Trophoblast cell (in vitro differentiated cells and primary cell): ENCODE results near the gene KCNH1.

ENCODE experiments used
- DNase-seq, 2 donors: peaks; one replicate each; pipeline ENCODE4 v3.0.0-alpha.2; 2016
- H2AFZ ChIP-seq: 2 replicates; pipeline ENCODE4 v1.6.1; 2013; ENCODE audit warnings: low read length, moderate library complexity, mild to moderate bottlenecking; ENCODE audit not compliant: insufficient read depth, poor library complexity
- H2AK5ac ChIP-seq: 2 replicates; pipeline ENCODE4 v1.6.1; 2013; ENCODE audit warnings: mild to moderate bottlenecking, low read length
- H2BK120ac ChIP-seq: 2 replicates; pipeline ENCODE4 v1.6.1; 2013; ENCODE audit warnings: low read length, mild to moderate bottlenecking, moderate library complexity; ENCODE audit not compliant: insufficient read depth, poor library complexity
- H2BK12ac ChIP-seq: 2 replicates; pipeline ENCODE4 v1.6.1; 2013; ENCODE audit warnings: mild to moderate bottlenecking, low read length, moderate library complexity
- H2BK5ac ChIP-seq: 2 replicates; pipeline ENCODE4 v1.6.1; 2013; ENCODE audit warnings: low read length, low read depth, moderate library complexity, mild to moderate bottlenecking; ENCODE audit not compliant: poor library complexity
- H3K14ac ChIP-seq: 2 replicates; pipeline ENCODE4 v1.6.1; 2013; ENCODE audit warnings: mild to moderate bottlenecking, low read length
- H3K18ac ChIP-seq: 2 replicates; pipeline ENCODE4 v1.6.1; 2013; ENCODE audit warnings: mild to moderate bottlenecking, low read length
- H3K23ac ChIP-seq: 2 replicates; pipeline ENCODE4 v1.6.1; 2013; ENCODE audit warnings: low read length
- H3K27ac ChIP-seq: 2 replicates; pipeline ENCODE4 v1.5.1; 2013; ENCODE audit warnings: low read depth, mild to moderate bottlenecking, inconsistent platforms, low read length, moderate library complexity
- H3K27me3 ChIP-seq: 2 replicates; pipeline ENCODE4 v1.6.1; 2013; ENCODE audit warnings: inconsistent platforms, mild to moderate bottlenecking, low read length, moderate library complexity; ENCODE audit not compliant: insufficient read depth
- H3K36me3 ChIP-seq, 2 experiments: 1 replicate in 1 of 2; 2 replicates in 1 of 2; pipeline ENCODE4 v1.6.1; 2013; ENCODE audit warnings: low read length in 2 of 2, mild to moderate bottlenecking in 2 of 2, moderate library complexity in 1 of 2; ENCODE audit not compliant: insufficient read depth in 2 of 2, control insufficient read depth in 1 of 2
- H3K4ac ChIP-seq: 2 replicates; pipeline ENCODE4 v1.6.1; 2013; ENCODE audit warnings: low read depth, mild to moderate bottlenecking, low read length, moderate library complexity
- H3K4me1 ChIP-seq, 2 experiments: 1 replicate in 1 of 2; 2 replicates in 1 of 2; pipeline ENCODE4 v1.6.1; 2013; ENCODE audit warnings: low read length in 2 of 2, mild to moderate bottlenecking in 2 of 2, moderate library complexity in 1 of 2; ENCODE audit not compliant: insufficient read depth in 2 of 2, control insufficient read depth in 1 of 2
- H3K4me2 ChIP-seq: 2 replicates; pipeline ENCODE4 v1.6.1; 2013; ENCODE audit warnings: inconsistent platforms, mild to moderate bottlenecking, low read length, moderate library complexity
- H3K4me3 ChIP-seq: 2 replicates; pipeline ENCODE4 v1.5.1; 2013; ENCODE audit warnings: mild to moderate bottlenecking, low read depth, low read length, inconsistent platforms
- H3K79me1 ChIP-seq: one replicate; pipeline ENCODE4 v1.6.1; 2013; ENCODE audit warnings: low read length
- H3K79me2 ChIP-seq: 2 replicates; pipeline ENCODE4 v1.6.1; 2013; ENCODE audit warnings: low read length, mild to moderate bottlenecking; ENCODE audit not compliant: control insufficient read depth, insufficient read depth, poor library complexity
- H3K9ac ChIP-seq: 2 replicates; pipeline ENCODE4 v1.6.1; 2013; ENCODE audit warnings: mild to moderate bottlenecking, low read length
- H3K9me3 ChIP-seq: 2 replicates; pipeline ENCODE4 v1.6.1; 2013; ENCODE audit warnings: low read depth, mild to moderate bottlenecking, control low read depth, inconsistent platforms, low read length; ENCODE audit not compliant: insufficient read depth
- H4K12ac ChIP-seq: 2 replicates; pipeline ENCODE4 v1.6.1; 2013; ENCODE audit warnings: low read depth, mild to moderate bottlenecking, low read length, moderate library complexity
- H4K8ac ChIP-seq: 2 replicates; pipeline ENCODE4 v1.6.1; 2013; ENCODE audit warnings: low read depth, mild to moderate bottlenecking, low read length, moderate library complexity
- H4K91ac ChIP-seq: one replicate; pipeline ENCODE4 v1.6.1; 2013; ENCODE audit warnings: low read depth, mild to moderate bottlenecking, low read length, moderate library complexity
- WGBS: extraction: QIAGEN DNeasy Blood & Tissue Kit; methylation state at CpG from one replicate; pipeline ENCODE4 v1.1.7; 2013; ENCODE audit warnings: missing lambda C conversion rate; ENCODE audit not compliant: insufficient read length, insufficient coverage; ENCODE audit errors: extremely low coverage; 5-methylcytosine and 5-hydroxymethylcytosine counted together

KCNH1 gene

GRCh38 chr1:211118407-211119102 lies 15.4 kb downstream of the KCNH1 start:
- Histone ChIP-seq H4K8ac (no peak overlapping the region), H3K9ac (no peak overlapping the region), H3K4me1 (no peaks in the 10 kb centered on the region), H3K36me3 (no peaks in the 10 kb centered on the region), H3K18ac (no peak overlapping the region), H3K4me3 (no peak overlapping the region), H3K14ac (no peak overlapping the region), H2AK5ac (no peak overlapping the region), H2AFZ (no peak overlapping the region), H3K4me2 (no peak overlapping the region), H3K79me2 (no peaks in the 10 kb centered on the region), H2BK5ac (no peak overlapping the region), H4K12ac (no peak overlapping the region), H3K79me1 (no peaks in the 10 kb centered on the region), H3K27ac (no peak overlapping the region), H3K9me3 (no peaks in the 10 kb centered on the region), H3K4ac (no peak overlapping the region), H2BK12ac (no peak overlapping the region), H4K91ac (no peak overlapping the region), H2BK120ac (no peak overlapping the region), H3K23ac (no peak overlapping the region), H3K27me3 (no peaks in the 10 kb centered on the region)
- no peak for DNase-seq
- no CpG with 5 or more reads among the region's 9 CpGs for WGBS

- Histone ChIP-seq H3K23ac (no peak overlapping the region), H3K9me3 (no peaks in the 10 kb centered on the region), H3K4me1 (no peaks in the 10 kb centered on the region), H3K9ac (no peak overlapping the region), H3K4me3 (no peak overlapping the region), H3K18ac (no peak overlapping the region), H2AFZ (no peak overlapping the region), H3K27ac (no peak overlapping the region), H3K79me2 (no peaks in the 10 kb centered on the region), H3K14ac (no peak overlapping the region), H2BK12ac (no peak overlapping the region), H3K4me2 (no peak overlapping the region), H3K79me1 (no peaks in the 10 kb centered on the region), H3K27me3 (no peaks in the 10 kb centered on the region), H4K8ac (no peak overlapping the region), H2AK5ac (no peak overlapping the region), H2BK5ac (no peak overlapping the region), H2BK120ac (no peak overlapping the region), H3K4ac (no peak overlapping the region), H4K91ac (no peak overlapping the region), H3K36me3 (no peaks in the 10 kb centered on the region), H4K12ac (no peak overlapping the region)
- WGBS: no CpG with 5 or more reads among the region's 6 CpGs
- no peak for DNase-seq
Measured at GRCh38 chr1:211114446-211114845, 19.5 kb downstream of the KCNH1 start.

GRCh38 chr1:211113566-211113965 lies 20.4 kb downstream of the KCNH1 start:
- H3K36me3 ChIP-seq: no peaks in the 10 kb centered on the region
- peak; percentile 10 to 21 for DNase-seq
- H2BK12ac ChIP-seq: no peak overlapping the region
- H3K9ac ChIP-seq: no peak overlapping the region
- no peak overlapping the region for H2BK120ac ChIP-seq
- WGBS: no CpG with 5 or more reads among the region's 2 CpGs
- H3K23ac ChIP-seq: no peak overlapping the region
- no peak overlapping the region for H2AK5ac ChIP-seq
- H3K9me3 ChIP-seq: no peaks in the 10 kb centered on the region
- H2AFZ ChIP-seq: no peak overlapping the region
- no peak overlapping the region for H3K14ac ChIP-seq
- no peak overlapping the region for H2BK5ac ChIP-seq
- no peaks in the 10 kb centered on the region for H3K4me1 ChIP-seq
- no peak overlapping the region for H3K4ac ChIP-seq
- H3K4me2 ChIP-seq: no peak overlapping the region
- no peak overlapping the region for H3K4me3 ChIP-seq
- H4K12ac ChIP-seq: no peak overlapping the region
- no peaks in the 10 kb centered on the region for H3K27me3 ChIP-seq
- H3K79me2 ChIP-seq: no peaks in the 10 kb centered on the region
- H4K91ac ChIP-seq: no peak overlapping the region
- H4K8ac ChIP-seq: no peak overlapping the region
- no peaks in the 10 kb centered on the region for H3K79me1 ChIP-seq
- no peak overlapping the region for H3K18ac ChIP-seq
- no peak overlapping the region for H3K27ac ChIP-seq

- H2BK120ac ChIP-seq: no peak overlapping the region
- no peak for DNase-seq
- WGBS: no CpG with 5 or more reads among the region's 22 CpGs
Measured at GRCh38 chr1:211111351-211111750, 22.6 kb downstream of the KCNH1 start.

More at GRCh38 chr1:211111351-211111750, 22.6 kb downstream of the KCNH1 start:
- H2AFZ ChIP-seq: no peak overlapping the region
- H3K9ac ChIP-seq: no peak overlapping the region
- H3K9me3 ChIP-seq: no peaks in the 10 kb centered on the region
- H3K14ac ChIP-seq: no peak overlapping the region
- no peak overlapping the region for H4K8ac ChIP-seq
- no peaks in the 10 kb centered on the region for H3K79me1 ChIP-seq
- H3K4me1 ChIP-seq: no peaks in the 10 kb centered on the region
- H3K27me3 ChIP-seq: no peaks in the 10 kb centered on the region
- no peak overlapping the region for H4K91ac ChIP-seq
- H4K12ac ChIP-seq: no peak overlapping the region
- H3K36me3 ChIP-seq: no peaks in the 10 kb centered on the region
- no peak overlapping the region for H3K18ac ChIP-seq
- no peak overlapping the region for H2AK5ac ChIP-seq
- H3K27ac ChIP-seq: no peak overlapping the region
- no peak overlapping the region for H2BK5ac ChIP-seq
- no peaks in the 10 kb centered on the region for H3K79me2 ChIP-seq
- no peak overlapping the region for H3K4me3 ChIP-seq
- no peak overlapping the region for H3K4ac ChIP-seq
- H3K4me2 ChIP-seq: no peak overlapping the region
- no peak overlapping the region for H3K23ac ChIP-seq
- H2BK12ac ChIP-seq: no peak overlapping the region
